SK-N-SH (cell line): ENCODE results near the gene GRIP1. TPM values are rescaled to one million over a fixed set of nuclear protein-coding genes. Genes with fewer than 3 reads are reported as not detected.
A peak's percentile ranks its signal among the peaks of the same experiment; 100 is the strongest.

Source experiments
- CTCF ChIA-PET: fragments of 300-600, 350-600 bp; formaldehyde crosslinking; extraction: SDS; loops from one replicate; lab custom pipeline; 2021; lab: Yijun Ruan, JAX
- POLR2A ChIA-PET: fragments of 350-600 bp; sonication (Branson Sonifier 250); formaldehyde crosslinking; extraction: SDS; loops from one replicate; lab custom pipeline; 2020; ENCODE audit warnings: antibody characterized with exemption, inconsistent platforms; lab: Yijun Ruan, JAX
- DNase-seq: peaks from one replicate; pipeline ENCODE4 v3.0.0; 2012
- H2AFZ ChIP-seq: fragments of 200-600 bp; sonication (generic); 2 replicates; pipeline ENCODE4 v1.8.1; 2016; ENCODE audit warnings: antibody characterized with exemption, mild to moderate bottlenecking, low read depth
- H3F3A ChIP-seq: fragments of 200-600 bp; sonication (generic); replicated peaks from 2 replicates; pipeline ENCODE3; 2016; ENCODE audit warnings: antibody characterized with exemption, mild to moderate bottlenecking; ENCODE audit not compliant: insufficient read depth
- H3K27ac ChIP-seq, 2 experiments: fragments of 200-500 bp in 1 of 2; fragments of 200-600 bp in 1 of 2; sonication (Bioruptor generic) in 1 of 2; sonication (generic), shearing (Covaris generic) in 1 of 2; 2 replicates each; pipeline versions ENCODE4 v1.5.1 to v1.6.1; 2014 to 2016; ENCODE audit warnings: low read depth in 2 of 2, inconsistent platforms in 1 of 2, low read length in 1 of 2, mild to moderate bottlenecking in 1 of 2, mixed read lengths in 1 of 2
- H3K27me3 ChIP-seq: fragments of 200-600 bp; sonication (generic), shearing (Covaris generic); 2 replicates; pipeline ENCODE4 v1.6.1; 2016; ENCODE audit warnings: mixed run types; ENCODE audit not compliant: insufficient read depth
- H3K36me3 ChIP-seq, 2 experiments: fragments of 200-500 bp in 1 of 2; fragments of 200-600 bp in 1 of 2; sonication (Bioruptor generic) in 1 of 2; sonication (generic) in 1 of 2; replicated peaks in 1 of 2; 2 replicates each; pipeline versions ENCODE3 to v1.5.1; 2014 to 2016; ENCODE audit warnings: low read length in 1 of 2, mild to moderate bottlenecking in 1 of 2; ENCODE audit not compliant: insufficient read depth in 2 of 2, control insufficient read depth in 1 of 2
- H3K4me1 ChIP-seq, 2 experiments: fragments of 200-500 bp in 1 of 2; fragments of 200-600 bp in 1 of 2; sonication (Bioruptor generic) in 1 of 2; sonication (generic), shearing (Covaris generic) in 1 of 2; 2 replicates each; pipeline versions ENCODE4 v1.5.1 to v1.6.1; 2014 to 2016; ENCODE audit warnings: low read depth in 1 of 2, low read length in 1 of 2, mixed run types in 1 of 2; ENCODE audit not compliant: insufficient read depth in 2 of 2, control insufficient read depth in 1 of 2
- H3K4me2 ChIP-seq: fragments of 200-600 bp; sonication (generic), shearing (Covaris generic); 2 replicates; pipeline ENCODE4 v1.6.1; 2017; ENCODE audit warnings: mixed run types
- H3K4me3 ChIP-seq, 2 experiments: fragments of 200-500 bp in 1 of 2; fragments of 200-600 bp in 1 of 2; sonication (Bioruptor generic) in 1 of 2; sonication (generic), shearing (Covaris generic) in 1 of 2; 2 replicates each; pipeline versions ENCODE4 v1.5.1 to v1.8.1; 2014 to 2016; ENCODE audit warnings: low read depth in 2 of 2, inconsistent platforms in 1 of 2, low read length in 1 of 2, mild to moderate bottlenecking in 1 of 2, mixed read lengths in 1 of 2, moderate library complexity in 1 of 2
- H3K79me2 ChIP-seq: fragments of 200-600 bp; sonication (generic); 2 replicates; pipeline ENCODE4 v1.8.1; 2017; ENCODE audit warnings: mild to moderate bottlenecking; ENCODE audit not compliant: insufficient read depth
- H3K9ac ChIP-seq: fragments of 200-600 bp; sonication (generic); 2 replicates; pipeline ENCODE4 v1.6.1; 2017; ENCODE audit warnings: mixed run types
- H3K9me2 ChIP-seq: fragments of 200-600 bp; sonication (generic); 2 replicates; pipeline ENCODE4 v1.6.1; 2017; ENCODE audit warnings: mixed run types
- H3K9me3 ChIP-seq: fragments of 200-600 bp; sonication (generic); 2 replicates; pipeline ENCODE4 v1.6.1; 2017; ENCODE audit warnings: mixed run types, mild to moderate bottlenecking, moderate library complexity
- H4K20me1 ChIP-seq: fragments of 200-600 bp; sonication (generic); 2 replicates; pipeline ENCODE4 v1.6.1; 2017; ENCODE audit warnings: mild to moderate bottlenecking, mixed run types; ENCODE audit not compliant: insufficient read depth
- CHD2 ChIP-seq: fragments of 150-350 bp; IDR thresholded peaks from 2 replicates; pipeline ENCODE4 v1.6.1; 2018; ENCODE audit warnings: low read length; ENCODE audit not compliant: partially characterized antibody
- ELF1 ChIP-seq: IDR thresholded peaks from 2 replicates; pipeline ENCODE4 v1.4.0; 2012
- EP300 ChIP-seq, 2 experiments: IDR thresholded peaks; 2 replicates each; pipeline versions ENCODE4 v1.4.0 to v1.6.1; 2012; ENCODE audit warnings: borderline replicate concordance in 1 of 2, low read depth in 1 of 2, low read length in 1 of 2
- EZH2phosphoT487 ChIP-seq: fragments of 200-600 bp; sonication (generic); IDR thresholded peaks from 2 replicates; pipeline ENCODE4 v1.6.1; 2017; ENCODE audit warnings: low read depth, mixed run types, mild to moderate bottlenecking, antibody characterized with exemption, moderate library complexity, borderline replicate concordance
- GABPA ChIP-seq: IDR thresholded peaks from 2 replicates; pipeline ENCODE4 v1.4.0; 2012; ENCODE audit warnings: low read depth, mild to moderate bottlenecking
- GATA2 ChIP-seq: sonication (generic); formaldehyde crosslinking; IDR thresholded peaks from 2 replicates; pipeline ENCODE4 v1.5.0; 2020; ENCODE audit warnings: mild to moderate bottlenecking, missing genetic modification reagents
- IRF3 ChIP-seq: fragments of 150-350 bp; IDR thresholded peaks from 2 replicates; pipeline ENCODE4 v1.6.1; 2016; ENCODE audit warnings: mild to moderate bottlenecking, low read depth, low read length
- MXI1 ChIP-seq: IDR thresholded peaks from 2 replicates; pipeline ENCODE4 v1.6.1; 2012; ENCODE audit warnings: mild to moderate bottlenecking, low read depth, low read length, improper control_type of control experiment
- NFIC ChIP-seq: IDR thresholded peaks from 2 replicates; pipeline ENCODE4 v1.4.0; 2012; ENCODE audit warnings: borderline replicate concordance
- NRF1 ChIP-seq: IDR thresholded peaks from 2 replicates; pipeline ENCODE4 v1.6.1; 2012; ENCODE audit warnings: low read depth, mild to moderate bottlenecking, low read length
- RXRA ChIP-seq: IDR thresholded peaks from 2 replicates; pipeline ENCODE4 v1.4.0; 2012; ENCODE audit warnings: low read depth, mild to moderate bottlenecking, borderline replicate concordance
- TCF12 ChIP-seq: IDR thresholded peaks from 2 replicates; pipeline ENCODE4 v1.4.0; 2012
- TEAD4 ChIP-seq: IDR thresholded peaks from 2 replicates; pipeline ENCODE4 v1.4.0; 2012; ENCODE audit warnings: mild to moderate bottlenecking, borderline replicate concordance; ENCODE audit not compliant: insufficient read depth
- USF2 ChIP-seq: fragments of 150-350 bp; IDR thresholded peaks from 2 replicates; pipeline ENCODE4 v1.6.1; 2017; ENCODE audit warnings: antibody characterized with exemption, low read length, low read depth, borderline replicate concordance
- YY1 ChIP-seq: IDR thresholded peaks from 2 replicates; pipeline ENCODE4 v1.4.0; 2012; ENCODE audit warnings: low read depth, mild to moderate bottlenecking
- WGBS: methylation state at CpG from one replicate; pipeline ENCODE4 v1.1.6; 2017; ENCODE audit warnings: low lambda C conversion rate; 5-methylcytosine and 5-hydroxymethylcytosine counted together
- polyA plus RNA-seq, 3 experiments: library from polyadenylated mRNA; depleted of rRNA; stranded (reverse); fragments of >200 nt; gene quantifications; 2 replicates each; pipeline ENCODE4 v1.2.3, GENCODE V29; 2012

Gene GRIP1
- polyA plus RNA-seq, 1 of the 3 experiments (the other 2 are of a cell fraction), result 0.07 TPM

- peaks cover 2% of the 10 kb centered on the region for H3F3A ChIP-seq
- no peak overlapping the region for H3K27ac ChIP-seq
- H3K79me2 ChIP-seq, result no peaks in the 10 kb centered on the region
- TF ChIP-seq TEAD4, result no peak
- no peak for TF ChIP-seq RXRA
- TF ChIP-seq EZH2phosphoT487, result no peak
- TF ChIP-seq NRF1, result no peak
- TF ChIP-seq MXI1, result no peak
- TF ChIP-seq NFIC, result no peak
- TF ChIP-seq GATA2 (CRISPR knock-in tag), result no peak
- TF ChIP-seq ELF1, result no peak
- H2AFZ ChIP-seq, result no peak overlapping the region
- DNase-seq, result no peak
- WGBS, result 85% methylated on average over 4 of the region's 4 CpGs
- no peaks in the 10 kb centered on the region for H4K20me1 ChIP-seq
- ChIA-PET POLR2A (no interaction called here), CTCF (interaction anchor here (1.4 kb wide), 1 partner anchor 10 kb away, joined by 3 read pairs; no protein-coding TSS in a partner anchor)
- no peak overlapping the region for H3K4me3 ChIP-seq
- H3K9me3 ChIP-seq, result no peaks in the 10 kb centered on the region
- no peaks in the 10 kb centered on the region for H3K9me2 ChIP-seq
- no peaks in the 10 kb centered on the region for H3K27me3 ChIP-seq
- H3K4me1 ChIP-seq, result no peaks in the 10 kb centered on the region; a peak in 2 of 4 replicates
- no peak overlapping the region for H3K4me2 ChIP-seq
- no peak overlapping the region for H3K9ac ChIP-seq
- peaks cover 17 to 36% of the 10 kb centered on the region in 2 experiments for H3K36me3 ChIP-seq
Measured at GRCh38 chr12:66319266-66319954, 359.5 kb downstream of the GRIP1 start.

GRCh38 chr12:66314278-66314677 is 364.6 kb downstream of the GRIP1 start:
- Histone ChIP-seq H2AFZ (no peak overlapping the region), H3K36me3 (peaks cover 22 to 26% of the 10 kb centered on the region in 2 experiments), H3K9me3 (no peaks in the 10 kb centered on the region), H3F3A (no peaks in the 10 kb centered on the region), H3K79me2 (no peaks in the 10 kb centered on the region), H4K20me1 (no peaks in the 10 kb centered on the region), H3K27ac (no peak overlapping the region; a peak in 1 of 4 replicates), H3K9me2 (no peaks in the 10 kb centered on the region), H3K4me2 (no peak overlapping the region), H3K4me1 (no peaks in the 10 kb centered on the region; a peak in 1 of 4 replicates), H3K27me3 (no peaks in the 10 kb centered on the region), H3K9ac (no peak overlapping the region), H3K4me3 (no peak overlapping the region)
- TF ChIP-seq EP300 (IDR thresholded peaks at IDR 0.05; ENCODE audit: borderline replicate concordance in 1 of 2, low read depth in 1 of 2, low read length in 1 of 2), result peak in 1 of 2 experiments; percentile 49; a peak in 2 of 4 replicates
- TF ChIP-seq GABPA, result no peak
- CTCF ChIA-PET, result interaction anchor here (1.4 kb wide), 1 partner anchor 12 kb away, joined by 5 read pairs; the partner anchor contains the start of gene HELB
- POLR2A ChIA-PET, result interaction anchor here (0.7 to 1.2 kb wide), 2 partner anchors 11 to 12 kb away, joined by 3 to 4 read pairs; partner anchors contain the start of gene HELB
- no peak for DNase-seq

GRCh38 chr12:66312189-66312588 is 366.7 kb downstream of the GRIP1 start:
- POLR2A ChIA-PET, result no interaction called here
- H3K27ac ChIP-seq, result no peak overlapping the region
- no peaks in the 10 kb centered on the region; a peak in 1 of 4 replicates for H3K4me1 ChIP-seq
- DNase-seq, result no peak
- H3K36me3 ChIP-seq, result peaks cover 14 to 15% of the 10 kb centered on the region in 2 experiments
- WGBS, result 87% methylated on average over 1 of the region's 1 CpG
- TF ChIP-seq IRF3 (no peak), USF2 (no peak), CHD2 (no peak), NFIC (no peak), NRF1 (no peak), TCF12 (no peak), GABPA (no peak), YY1 (no peak), GATA2 (CRISPR knock-in tag) (no peak)
- no peaks in the 10 kb centered on the region for H3K9me2 ChIP-seq
- no peaks in the 10 kb centered on the region for H3K79me2 ChIP-seq
- CTCF ChIA-PET, result interaction anchor here (1.2 kb wide), 1 partner anchor 42 kb away, joined by 3 read pairs; no protein-coding TSS in a partner anchor
- no peaks in the 10 kb centered on the region for H3F3A ChIP-seq
- H3K27me3 ChIP-seq, result no peaks in the 10 kb centered on the region
- H3K9me3 ChIP-seq, result no peaks in the 10 kb centered on the region
- no peak overlapping the region for H3K4me3 ChIP-seq
- no peak overlapping the region for H3K4me2 ChIP-seq
- no peak overlapping the region for H3K9ac ChIP-seq
- no peak overlapping the region for H2AFZ ChIP-seq
- no peaks in the 10 kb centered on the region for H4K20me1 ChIP-seq
